MCF 10A (cell line): ENCODE data around the gene FAAH. TPM values are rescaled to one million over a fixed set of nuclear protein-coding genes. Genes with fewer than 3 reads are reported as not detected.

Experiments used
- BruUV-seq: library from RNA; stranded (reverse); fragments of 400-500 nt; replicated peaks from 2 replicates; lab custom pipeline; 2021; lab: Mats Ljungman, UMichigan
- CTCF ChIA-PET: fragments of 300-600 bp; sonication (Branson Sonifier 250); formaldehyde crosslinking; extraction: SDS; loops from one replicate; lab custom pipeline; 2021; ENCODE audit warnings: antibody characterized with exemption, inconsistent platforms; lab: Yijun Ruan, JAX
- POLR2A ChIA-PET: fragments of 300-600, 350-650 bp; sonication (Branson Sonifier 250); formaldehyde crosslinking; extraction: SDS; loops from one replicate; lab custom pipeline; 2020; ENCODE audit warnings: antibody characterized with exemption, inconsistent platforms; lab: Yijun Ruan, JAX
- DNase-seq: peaks from one replicate; pipeline ENCODE4 v3.0.0-alpha.2; 2018; ENCODE audit not compliant: unreplicated experiment
- H3K27ac Mint-ChIP-seq: one replicate; pipeline ENCODE4 v1.8.0; 2022; ENCODE audit warnings: mild to moderate bottlenecking, low read depth, mixed read lengths; ENCODE audit not compliant: unreplicated experiment
- H3K27me3 Mint-ChIP-seq: one replicate; pipeline ENCODE4 v1.8.0; 2022; ENCODE audit warnings: mixed read lengths; ENCODE audit not compliant: insufficient read depth, unreplicated experiment
- H3K36me3 Mint-ChIP-seq: one replicate; pipeline ENCODE4 v1.8.0; 2022; ENCODE audit warnings: mild to moderate bottlenecking, moderate library complexity, mixed read lengths; ENCODE audit not compliant: insufficient read depth, unreplicated experiment
- H3K4me1 Mint-ChIP-seq: one replicate; pipeline ENCODE4 v1.8.0; 2022; ENCODE audit warnings: mixed read lengths; ENCODE audit not compliant: insufficient read depth, unreplicated experiment
- H3K4me3 Mint-ChIP-seq: one replicate; pipeline ENCODE4 v1.8.0; 2022; ENCODE audit warnings: mild to moderate bottlenecking, moderate library complexity, mixed read lengths; ENCODE audit not compliant: unreplicated experiment
- H3K9me3 Mint-ChIP-seq: one replicate; pipeline ENCODE4 v1.8.0; 2022; ENCODE audit warnings: mixed read lengths; ENCODE audit not compliant: unreplicated experiment
- intact Hi-C: fragments of 100-400 bp; cut with micrococcal nuclease; formaldehyde crosslinking; loops from 2 replicates; pipeline ENCODE4 v1.14.1; 2022
- total RNA-seq: library from RNA; stranded (reverse); gene quantifications from 2 replicates; pipeline ENCODE4 v1.2.3, GENCODE V29; 2022
- TF ChIP-seq, protein P1 (sequence below): fragments of 200-600 bp; IDR thresholded peaks from one replicate; pipeline ENCODE4 v1.8.0; 2022; ENCODE audit warnings: antibody characterized with exemption, mild to moderate bottlenecking; ENCODE audit not compliant: unreplicated experiment

The FAAH gene
- total RNA-seq, 1 experiment from 2014 or later = 19.3 TPM

DNA sequence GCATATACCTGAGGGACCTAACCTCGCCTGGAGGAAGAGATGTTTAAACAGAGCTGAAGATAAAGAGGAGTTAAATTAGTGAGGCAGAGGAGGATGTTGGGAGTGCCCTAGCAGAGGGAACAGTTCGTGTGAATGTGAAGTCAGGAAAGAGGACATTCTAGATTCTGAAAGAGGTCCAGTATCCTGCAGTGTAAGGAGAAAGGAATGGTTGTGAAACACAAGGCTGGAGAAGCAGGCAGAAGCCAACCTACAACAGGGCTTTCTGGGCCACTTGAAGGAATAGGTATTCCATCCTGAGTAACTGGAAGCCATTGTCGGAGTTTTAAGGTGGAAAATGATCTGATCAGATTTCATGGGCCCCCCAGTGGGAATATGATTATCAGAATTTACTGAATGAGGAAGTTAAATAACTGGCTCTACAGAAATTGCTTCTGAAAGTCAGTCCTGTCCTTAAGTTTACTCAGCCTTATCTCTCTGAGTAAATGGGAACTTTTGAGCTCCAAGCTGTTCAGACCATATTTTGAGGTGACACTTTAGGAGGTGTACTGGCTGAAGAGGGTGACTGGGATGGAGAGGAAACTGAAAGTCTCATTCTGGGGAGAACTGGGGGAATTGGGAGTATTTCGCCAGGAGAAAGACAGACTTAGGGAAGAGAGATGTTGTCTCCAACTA, 24.4 kb upstream of the FAAH start:
- peaks cover 6% of the 10 kb centered on the region for H3K4me1 Mint-ChIP-seq
- peaks cover 24% of the 10 kb centered on the region for H3K36me3 Mint-ChIP-seq
- DNase-seq = no peak
- BruUV-seq = no TSS peak
- H3K4me3 Mint-ChIP-seq = no peak overlapping the region
- CTCF ChIA-PET = no interaction called here
- no peaks in the 10 kb centered on the region for H3K9me3 Mint-ChIP-seq
- H3K27me3 Mint-ChIP-seq = no peaks in the 10 kb centered on the region
- intact Hi-C loops = no loop called here
- POLR2A ChIA-PET = interaction anchor here (1.1 to 1.9 kb wide), 2 partner anchors 9 to 33 kb away, joined by 3 to 11 read pairs; no protein-coding TSS in a partner anchor
- TF ChIP-seq, protein P1, sequence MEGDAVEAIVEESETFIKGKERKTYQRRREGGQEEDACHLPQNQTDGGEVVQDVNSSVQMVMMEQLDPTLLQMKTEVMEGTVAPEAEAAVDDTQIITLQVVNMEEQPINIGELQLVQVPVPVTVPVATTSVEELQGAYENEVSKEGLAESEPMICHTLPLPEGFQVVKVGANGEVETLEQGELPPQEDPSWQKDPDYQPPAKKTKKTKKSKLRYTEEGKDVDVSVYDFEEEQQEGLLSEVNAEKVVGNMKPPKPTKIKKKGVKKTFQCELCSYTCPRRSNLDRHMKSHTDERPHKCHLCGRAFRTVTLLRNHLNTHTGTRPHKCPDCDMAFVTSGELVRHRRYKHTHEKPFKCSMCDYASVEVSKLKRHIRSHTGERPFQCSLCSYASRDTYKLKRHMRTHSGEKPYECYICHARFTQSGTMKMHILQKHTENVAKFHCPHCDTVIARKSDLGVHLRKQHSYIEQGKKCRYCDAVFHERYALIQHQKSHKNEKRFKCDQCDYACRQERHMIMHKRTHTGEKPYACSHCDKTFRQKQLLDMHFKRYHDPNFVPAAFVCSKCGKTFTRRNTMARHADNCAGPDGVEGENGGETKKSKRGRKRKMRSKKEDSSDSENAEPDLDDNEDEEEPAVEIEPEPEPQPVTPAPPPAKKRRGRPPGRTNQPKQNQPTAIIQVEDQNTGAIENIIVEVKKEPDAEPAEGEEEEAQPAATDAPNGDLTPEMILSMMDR = no peak
- peak overlapping the region; percentile 6 for H3K27ac Mint-ChIP-seq

DNA sequence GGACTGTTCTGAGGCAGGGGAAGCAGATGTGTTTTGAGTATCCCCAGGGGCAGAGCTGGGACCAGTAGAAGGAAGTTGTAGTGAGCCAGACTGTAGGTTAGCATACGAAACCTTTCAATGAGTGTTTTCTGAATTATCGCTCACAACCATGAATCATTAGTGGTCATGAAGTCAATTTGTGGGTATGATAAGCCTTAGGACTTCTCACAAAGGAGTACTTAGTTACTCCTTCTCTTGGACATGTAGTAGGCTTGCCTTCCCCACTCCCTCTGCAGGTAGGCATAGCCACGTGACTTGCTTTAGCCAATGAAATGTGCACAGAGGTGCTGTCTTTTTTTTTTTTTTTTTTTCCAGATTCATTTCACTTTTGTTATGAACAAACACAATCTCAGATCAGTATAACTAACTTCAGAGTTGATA, 23.9 kb upstream of the FAAH start:
- intact Hi-C loops = no loop called here
- no TSS peak for BruUV-seq
- DNase-seq = no peak
- ChIA-PET POLR2A (interaction anchor here (1.1 to 1.9 kb wide), 2 partner anchors 9 to 32 kb away, joined by 3 to 11 read pairs; no protein-coding TSS in a partner anchor), CTCF (no interaction called here)
- Mint-ChIP-seq H3K36me3 (peaks cover 19% of the 10 kb centered on the region), H3K27ac (peak overlapping the region; percentile 6), H3K9me3 (no peaks in the 10 kb centered on the region), H3K27me3 (no peaks in the 10 kb centered on the region), H3K4me3 (no peak overlapping the region), H3K4me1 (peaks cover 6% of the 10 kb centered on the region)
- TF ChIP-seq, protein P1 = no peak

DNA sequence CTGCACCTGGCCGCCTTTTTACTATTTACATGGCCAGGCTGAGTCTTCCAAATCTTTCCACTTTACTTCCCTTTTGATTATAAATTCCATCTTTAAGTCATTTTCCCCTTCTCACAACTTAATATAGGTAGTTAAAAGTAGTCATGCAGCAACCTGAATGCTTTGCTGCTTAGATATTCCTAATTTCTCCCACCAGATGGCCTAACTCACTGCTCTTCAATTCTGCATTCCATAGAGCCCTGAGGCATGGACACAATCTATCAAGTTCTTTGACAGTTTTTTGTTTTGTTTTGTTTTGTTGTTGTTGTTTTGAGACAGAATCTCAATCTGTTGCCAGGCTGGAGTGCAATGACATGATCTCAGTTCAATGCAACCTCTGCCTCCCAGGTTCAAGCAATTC, 21.7 kb upstream of the FAAH start:
- Mint-ChIP-seq H3K9me3 (no peaks in the 10 kb centered on the region), H3K27ac (no peak overlapping the region), H3K4me3 (no peak overlapping the region), H3K36me3 (peaks cover 10% of the 10 kb centered on the region), H3K27me3 (no peaks in the 10 kb centered on the region), H3K4me1 (peaks cover 6% of the 10 kb centered on the region)
- CTCF ChIA-PET = no interaction called here
- DNase-seq = no peak
- BruUV-seq = no TSS peak
- intact Hi-C loops = no loop called here
- TF ChIP-seq, protein P1 = no peak
- POLR2A ChIA-PET = no interaction called here

DNA sequence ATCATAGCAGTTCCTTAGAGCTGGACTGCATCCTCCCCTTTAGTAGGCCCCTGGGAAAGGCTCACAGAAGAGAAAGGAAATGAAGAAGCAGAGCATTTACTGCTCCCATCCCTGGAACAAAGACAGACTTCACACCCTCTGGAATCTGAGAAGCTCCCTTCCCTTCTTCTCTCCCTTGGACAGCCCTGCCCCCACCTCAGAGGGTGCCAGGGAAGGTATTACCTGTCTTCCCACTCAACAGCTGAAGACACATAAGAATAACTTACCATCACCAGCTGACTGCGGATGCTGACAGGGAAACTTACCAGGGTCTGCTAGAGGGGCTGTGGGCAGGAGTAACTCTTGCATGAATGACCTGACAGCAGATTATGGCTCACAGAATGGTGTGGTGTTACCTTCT, 14.1 kb upstream of the FAAH start:
- Mint-ChIP-seq H3K36me3 (peaks cover 6% of the 10 kb centered on the region), H3K4me3 (no peak overlapping the region), H3K9me3 (no peaks in the 10 kb centered on the region), H3K27me3 (no peaks in the 10 kb centered on the region), H3K4me1 (no peaks in the 10 kb centered on the region), H3K27ac (no peak overlapping the region)
- no TSS peak for BruUV-seq
- CTCF ChIA-PET = interaction anchor here (0.6 kb wide), 1 partner anchor 343 kb away, joined by 3 read pairs; no protein-coding TSS in a partner anchor
- no peak for DNase-seq
- TF ChIP-seq, protein P1 = no peak
- POLR2A ChIA-PET = interaction anchor here (0.7 to 1.1 kb wide), 2 partner anchors 22 to 23 kb away, joined by 3 to 4 read pairs; no protein-coding TSS in a partner anchor
- intact Hi-C loops = no loop called here
